OCI-LY7 (cell line): Measurements from ENCODE around the gene FOXL3.

ENCODE experiments used
- EZH2phosphoT487 ChIP-seq: fragments of 200-600 bp; sonication (generic); IDR thresholded peaks from 2 replicates; pipeline ENCODE4 v1.6.1; 2018; ENCODE audit warnings: low read depth, borderline replicate concordance, mild to moderate bottlenecking, mixed run types, antibody characterized with exemption, low read length, moderate library complexity, mixed read lengths
- TF ChIP-seq, protein P1 (sequence below): fragments of 200-600 bp; sonication (generic); conservative IDR thresholded peaks from 2 replicates; pipeline ENCODE4 v1.5.1; 2014; ENCODE audit warnings: mild to moderate bottlenecking, antibody characterized with exemption, low read length, moderate library complexity, mixed read lengths

- TF ChIP-seq, protein P1, sequence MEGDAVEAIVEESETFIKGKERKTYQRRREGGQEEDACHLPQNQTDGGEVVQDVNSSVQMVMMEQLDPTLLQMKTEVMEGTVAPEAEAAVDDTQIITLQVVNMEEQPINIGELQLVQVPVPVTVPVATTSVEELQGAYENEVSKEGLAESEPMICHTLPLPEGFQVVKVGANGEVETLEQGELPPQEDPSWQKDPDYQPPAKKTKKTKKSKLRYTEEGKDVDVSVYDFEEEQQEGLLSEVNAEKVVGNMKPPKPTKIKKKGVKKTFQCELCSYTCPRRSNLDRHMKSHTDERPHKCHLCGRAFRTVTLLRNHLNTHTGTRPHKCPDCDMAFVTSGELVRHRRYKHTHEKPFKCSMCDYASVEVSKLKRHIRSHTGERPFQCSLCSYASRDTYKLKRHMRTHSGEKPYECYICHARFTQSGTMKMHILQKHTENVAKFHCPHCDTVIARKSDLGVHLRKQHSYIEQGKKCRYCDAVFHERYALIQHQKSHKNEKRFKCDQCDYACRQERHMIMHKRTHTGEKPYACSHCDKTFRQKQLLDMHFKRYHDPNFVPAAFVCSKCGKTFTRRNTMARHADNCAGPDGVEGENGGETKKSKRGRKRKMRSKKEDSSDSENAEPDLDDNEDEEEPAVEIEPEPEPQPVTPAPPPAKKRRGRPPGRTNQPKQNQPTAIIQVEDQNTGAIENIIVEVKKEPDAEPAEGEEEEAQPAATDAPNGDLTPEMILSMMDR: no peak
- no peak for TF ChIP-seq EZH2phosphoT487
Measured at GRCh38 chr7:244974-245373, 45.0 kb upstream of the FOXL3 start.
